ENCODE results near the gene DCTD. TPM values are rescaled to one million over a fixed set of nuclear protein-coding genes. Genes with fewer than 3 reads are reported as not detected.

DCTD gene
- total RNA-seq, 1 donor from 2014 or later, result 99.4 TPM

DNA sequence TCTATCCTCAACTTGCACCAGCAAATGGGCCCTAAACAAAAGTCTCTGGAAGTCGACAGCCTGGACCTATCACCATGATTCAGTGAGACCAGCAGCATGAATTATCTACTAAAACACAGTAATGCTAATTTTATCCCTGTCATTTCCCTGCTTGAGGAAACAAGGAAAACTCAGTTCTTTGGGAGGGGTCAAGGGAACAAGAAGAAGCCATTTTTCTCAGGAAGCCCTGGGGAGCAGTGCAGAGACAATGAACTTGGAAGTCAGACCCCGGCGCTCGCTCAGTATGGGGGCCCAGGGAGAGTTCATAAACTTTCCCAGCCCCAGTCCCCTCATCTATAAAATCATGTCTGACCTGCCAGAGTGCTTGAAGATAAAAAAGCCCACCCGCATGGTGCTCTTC lies 50.4 kb downstream of the DCTD start:
- H3K36me3 Mint-ChIP-seq (ENCODE audit: insufficient read depth), result no peaks in the 10 kb centered on the region
- no peaks in the 10 kb centered on the region for H3K9me3 Mint-ChIP-seq (ENCODE audit: low read depth)
- peaks cover 18% of the 10 kb centered on the region for H3K4me1 Mint-ChIP-seq (ENCODE audit: low read depth)
- DNase-seq (ENCODE audit: low spot score, unreplicated experiment), result no peak
- H3K27ac Mint-ChIP-seq, result no peak overlapping the region
- peaks cover 4% of the 10 kb centered on the region for H3K27me3 Mint-ChIP-seq
- H3K4me3 Mint-ChIP-seq (ENCODE audit: low read depth), result no peak overlapping the region
- TF ChIP-seq CTCF (IDR thresholded peaks at IDR 0.05; ENCODE audit: unreplicated experiment), result no peak

GRCh38 chr4:182863501-182863900 lies 53.7 kb downstream of the DCTD start:
- TF ChIP-seq CTCF (IDR thresholded peaks at IDR 0.05; ENCODE audit: unreplicated experiment), result no peak
- H3K4me1 Mint-ChIP-seq (ENCODE audit: low read depth), result peaks cover 18% of the 10 kb centered on the region
- H3K27ac Mint-ChIP-seq, result no peak overlapping the region
- no peak for DNase-seq (ENCODE audit: low spot score, unreplicated experiment)
- no peaks in the 10 kb centered on the region for H3K9me3 Mint-ChIP-seq (ENCODE audit: low read depth)
- H3K27me3 Mint-ChIP-seq, result peaks cover 9% of the 10 kb centered on the region
- no peak overlapping the region for H3K4me3 Mint-ChIP-seq (ENCODE audit: low read depth)
- no peaks in the 10 kb centered on the region for H3K36me3 Mint-ChIP-seq (ENCODE audit: insufficient read depth)

DNA sequence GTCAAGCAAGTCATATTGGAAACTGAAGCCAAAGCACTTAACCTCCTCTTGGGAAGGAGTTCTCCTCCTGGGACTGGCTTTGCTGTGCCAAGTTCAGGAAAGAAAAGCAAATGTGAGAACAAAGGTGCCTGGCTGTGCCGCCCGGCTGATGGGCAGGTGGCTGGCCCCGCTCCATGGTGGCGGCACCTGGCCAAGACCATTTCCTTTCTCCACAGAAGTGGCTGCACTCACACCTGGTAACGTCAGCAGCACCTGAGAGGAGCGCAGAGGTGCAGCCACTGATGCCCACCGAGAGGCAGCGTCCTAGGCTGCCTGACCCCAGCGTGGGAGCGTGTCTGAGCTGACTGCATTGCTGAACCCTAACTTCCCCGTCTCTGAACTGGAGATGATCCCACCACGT lies 54.3 kb downstream of the DCTD start:
- no peak overlapping the region for H3K4me3 Mint-ChIP-seq (ENCODE audit: low read depth)
- H3K9me3 Mint-ChIP-seq (ENCODE audit: low read depth), result no peaks in the 10 kb centered on the region
- peaks cover 18% of the 10 kb centered on the region for H3K4me1 Mint-ChIP-seq (ENCODE audit: low read depth)
- no peak overlapping the region for H3K27ac Mint-ChIP-seq
- H3K36me3 Mint-ChIP-seq (ENCODE audit: insufficient read depth), result no peaks in the 10 kb centered on the region
- H3K27me3 Mint-ChIP-seq, result peaks cover 9% of the 10 kb centered on the region
- TF ChIP-seq CTCF (IDR thresholded peaks at IDR 0.05; ENCODE audit: unreplicated experiment), result no peak
- no peak for DNase-seq (ENCODE audit: low spot score, unreplicated experiment)

GRCh38 chr4:182862141-182862875 lies 54.9 kb downstream of the DCTD start:
- no peaks in the 10 kb centered on the region for H3K36me3 Mint-ChIP-seq (ENCODE audit: insufficient read depth)
- H3K4me3 Mint-ChIP-seq (ENCODE audit: low read depth), result no peak overlapping the region
- no peaks in the 10 kb centered on the region for H3K9me3 Mint-ChIP-seq (ENCODE audit: low read depth)
- peak; percentile 45 for TF ChIP-seq CTCF (IDR thresholded peaks at IDR 0.05; ENCODE audit: unreplicated experiment)
- H3K27me3 Mint-ChIP-seq, result peaks cover 9% of the 10 kb centered on the region
- H3K4me1 Mint-ChIP-seq (ENCODE audit: low read depth), result peaks cover 18% of the 10 kb centered on the region
- no peak for DNase-seq (ENCODE audit: low spot score, unreplicated experiment)
- H3K27ac Mint-ChIP-seq, result no peak overlapping the region

DNA sequence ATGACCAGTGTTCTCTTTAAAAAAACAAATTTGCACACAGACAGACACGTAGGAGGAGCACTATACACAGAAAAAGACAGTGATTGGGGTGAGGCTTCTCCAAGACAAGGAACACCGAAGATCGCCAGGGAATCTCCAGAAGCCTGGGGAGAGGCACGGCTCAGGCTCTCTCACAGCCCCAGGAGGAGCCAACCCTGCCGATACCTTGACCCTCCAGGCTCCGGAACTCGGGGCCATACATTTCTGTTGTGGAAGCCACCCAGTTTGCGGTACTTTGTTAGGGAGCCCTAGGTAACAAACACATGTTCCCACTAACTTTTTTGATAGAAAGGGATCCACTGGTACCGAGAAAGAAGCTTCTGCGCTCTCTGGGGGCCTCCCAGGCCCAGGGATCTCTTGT lies 55.8 kb downstream of the DCTD start:
- no peak for DNase-seq (ENCODE audit: low spot score, unreplicated experiment)
- Mint-ChIP-seq H3K27me3 (peaks cover 6% of the 10 kb centered on the region), H3K4me3 (ENCODE audit: low read depth) (no peak overlapping the region), H3K4me1 (ENCODE audit: low read depth) (peaks cover 18% of the 10 kb centered on the region), H3K36me3 (ENCODE audit: insufficient read depth) (no peaks in the 10 kb centered on the region), H3K9me3 (ENCODE audit: low read depth) (no peaks in the 10 kb centered on the region), H3K27ac (no peak overlapping the region)
- no peak for TF ChIP-seq CTCF (IDR thresholded peaks at IDR 0.05; ENCODE audit: unreplicated experiment)
